H9 (cell line): ENCODE results near the gene ROBO4. TPM values are rescaled to one million over a fixed set of nuclear protein-coding genes. Genes with fewer than 3 reads are reported as not detected.

ENCODE experiments used
- DNase-seq: peaks from one replicate; pipeline ENCODE4 v3.0.0-alpha.2; 2017
- H2AFZ ChIP-seq: one replicate; pipeline ENCODE4 v1.6.1; 2013; ENCODE audit warnings: mild to moderate bottlenecking, low read length, control low read depth, moderate library complexity
- H2AK5ac ChIP-seq: 2 replicates; pipeline ENCODE4 v1.6.1; 2013; ENCODE audit warnings: low read length, control low read depth, mixed read lengths; ENCODE audit not compliant: insufficient read length
- H2BK120ac ChIP-seq: one replicate; pipeline ENCODE4 v1.6.1; 2013; ENCODE audit warnings: low read depth, mild to moderate bottlenecking, low read length, control low read depth, inconsistent platforms; ENCODE audit not compliant: poor library complexity, severe bottlenecking
- H2BK12ac ChIP-seq: 2 replicates; pipeline ENCODE4 v1.6.1; 2013; ENCODE audit warnings: low read length, control low read depth, mixed read lengths, low read depth; ENCODE audit not compliant: insufficient read length
- H2BK15ac ChIP-seq: 2 replicates; pipeline ENCODE4 v1.6.1; 2013; ENCODE audit warnings: low read depth, low read length, control low read depth
- H2BK20ac ChIP-seq: one replicate; pipeline ENCODE4 v1.6.1; 2013; ENCODE audit warnings: low read depth, mild to moderate bottlenecking, low read length, control low read depth, inconsistent platforms; ENCODE audit not compliant: poor library complexity, severe bottlenecking
- H2BK5ac ChIP-seq: 2 replicates; pipeline ENCODE4 v1.6.1; 2013; ENCODE audit warnings: low read length, control low read depth, mixed read lengths; ENCODE audit not compliant: insufficient read length
- H3K14ac ChIP-seq: 2 replicates; pipeline ENCODE4 v1.6.1; 2013; ENCODE audit warnings: low read length, control low read depth; ENCODE audit not compliant: insufficient read depth
- H3K18ac ChIP-seq: 2 replicates; pipeline ENCODE4 v1.6.1; 2013; ENCODE audit warnings: low read depth, mild to moderate bottlenecking, mixed read lengths, low read length, control low read depth; ENCODE audit not compliant: insufficient read length
- H3K23ac ChIP-seq: 2 replicates; pipeline ENCODE4 v1.6.1; 2013; ENCODE audit warnings: low read length, control low read depth, mixed read lengths, low read depth; ENCODE audit not compliant: insufficient read length
- H3K23me2 ChIP-seq: 2 replicates; pipeline ENCODE4 v1.6.1; 2013; ENCODE audit warnings: low read depth, mild to moderate bottlenecking, mixed read lengths, low read length, control low read depth; ENCODE audit not compliant: insufficient read length, poor library complexity, severe bottlenecking
- H3K27ac ChIP-seq: 2 replicates; pipeline ENCODE4 v1.5.1; 2013; ENCODE audit warnings: low read length, control low read depth, mixed read lengths, low read depth; ENCODE audit not compliant: insufficient read length
- H3K27me3 ChIP-seq: 2 replicates; pipeline ENCODE4 v1.6.1; 2013; ENCODE audit warnings: low read length, control low read depth, inconsistent platforms; ENCODE audit not compliant: insufficient read depth
- H3K4ac ChIP-seq: 2 replicates; pipeline ENCODE4 v1.6.1; 2013; ENCODE audit warnings: low read depth, mild to moderate bottlenecking, control low read depth, inconsistent platforms, low read length, moderate library complexity
- H3K4me1 ChIP-seq: 2 replicates; pipeline ENCODE4 v1.6.1; 2013; ENCODE audit warnings: low read length, control low read depth, inconsistent platforms; ENCODE audit not compliant: insufficient read depth
- H3K4me2 ChIP-seq: 2 replicates; pipeline ENCODE4 v1.6.1; 2013; ENCODE audit warnings: low read length, control low read depth, mixed read lengths; ENCODE audit not compliant: insufficient read length, insufficient read depth
- H3K56ac ChIP-seq: 2 replicates; pipeline ENCODE4 v1.6.1; 2013; ENCODE audit warnings: low read depth, mild to moderate bottlenecking, mixed read lengths, low read length, control low read depth; ENCODE audit not compliant: insufficient read length
- H3K79me1 ChIP-seq: 2 replicates; pipeline ENCODE4 v1.6.1; 2013; ENCODE audit warnings: low read depth, mild to moderate bottlenecking, moderate library complexity, low read length, control low read depth, inconsistent platforms; ENCODE audit not compliant: insufficient read depth, poor library complexity, severe bottlenecking
- H3K79me2 ChIP-seq: 2 replicates; pipeline ENCODE4 v1.6.1; 2013; ENCODE audit warnings: low read length, control low read depth, inconsistent platforms; ENCODE audit not compliant: insufficient read depth
- H3K9ac ChIP-seq: 2 replicates; pipeline ENCODE4 v1.6.1; 2013; ENCODE audit warnings: low read length, control low read depth, mixed read lengths; ENCODE audit not compliant: insufficient read length; ENCODE audit errors: extremely low read depth
- H3K9me3 ChIP-seq: one replicate; pipeline ENCODE4 v1.6.1; 2013; ENCODE audit warnings: low read depth, low read length, inconsistent platforms; ENCODE audit not compliant: control insufficient read depth
- H3T11ph ChIP-seq: one replicate; pipeline ENCODE4 v1.6.1; 2013; ENCODE audit warnings: mild to moderate bottlenecking, low read length, control low read depth, inconsistent platforms
- H4K20me1 ChIP-seq: one replicate; pipeline ENCODE4 v1.6.1; 2013; ENCODE audit not compliant: control insufficient read depth, insufficient read length, insufficient read depth
- H4K5ac ChIP-seq: 2 replicates; pipeline ENCODE4 v1.6.1; 2013; ENCODE audit warnings: low read depth, mild to moderate bottlenecking, mixed read lengths, low read length, control low read depth; ENCODE audit not compliant: insufficient read length
- H4K8ac ChIP-seq: replicated peaks from 2 replicates; pipeline ENCODE4 v1.6.1; 2013; ENCODE audit warnings: low read length, control low read depth, mixed read lengths, low read depth; ENCODE audit not compliant: insufficient read length
- H4K91ac ChIP-seq: 2 replicates; pipeline ENCODE4 v1.6.1; 2013; ENCODE audit warnings: low read depth, mild to moderate bottlenecking, moderate library complexity, mixed read lengths, low read length, control low read depth; ENCODE audit not compliant: insufficient read length
- H3K27ac Mint-ChIP-seq, 3 experiments: 2 replicates in 2 of 3; 3 replicates in 1 of 3; pipeline ENCODE4 v1.8.0; 2020 to 2021; ENCODE audit warnings: mixed read lengths in 3 of 3, mild to moderate bottlenecking in 1 of 3, moderate library complexity in 1 of 3
- H3K27me3 Mint-ChIP-seq: 2 replicates; pipeline ENCODE4 v1.8.0; 2021; ENCODE audit warnings: low read depth, mild to moderate bottlenecking, moderate library complexity, mixed read lengths
- H3K36me3 Mint-ChIP-seq, 3 experiments: 2 replicates in 2 of 3; 3 replicates in 1 of 3; pipeline ENCODE4 v1.8.0; 2020 to 2021; ENCODE audit warnings: low read depth in 3 of 3, mixed read lengths in 3 of 3; ENCODE audit not compliant: insufficient read depth in 1 of 3
- H3K4me1 Mint-ChIP-seq, 2 experiments: 2 replicates each; pipeline ENCODE4 v1.8.0; 2020; ENCODE audit warnings: mixed read lengths in 2 of 2
- H3K4me3 Mint-ChIP-seq, 2 experiments: 2 replicates in 1 of 2; 3 replicates in 1 of 2; pipeline ENCODE4 v1.8.0; 2020 to 2021; ENCODE audit warnings: mild to moderate bottlenecking in 2 of 2, mixed read lengths in 2 of 2, moderate library complexity in 1 of 2
- H3K9me3 Mint-ChIP-seq, 2 experiments: 2 replicates in 1 of 2; 3 replicates in 1 of 2; pipeline ENCODE4 v1.8.0; 2020; ENCODE audit warnings: mild to moderate bottlenecking in 2 of 2, mixed read lengths in 2 of 2, moderate library complexity in 1 of 2
- WGBS: extraction: QIAGEN DNeasy Blood & Tissue Kit; methylation state at CpG from one replicate; pipeline ENCODE4 v1.1.7; 2013; ENCODE audit warnings: missing lambda C conversion rate, low lambda C conversion rate, mixed read lengths; ENCODE audit not compliant: insufficient read length; ENCODE audit errors: extremely low coverage; 5-methylcytosine and 5-hydroxymethylcytosine counted together
- total RNA-seq: library from RNA; stranded (reverse); gene quantifications from 2 replicates; pipeline ENCODE4 v1.2.1, GENCODE V29; 2021
- TF ChIP-seq, protein P1 (sequence below): fragments of 200-600 bp; sonication (generic); conservative IDR thresholded peaks from 3 replicates; pipeline ENCODE4 v1.8.0; 2021; ENCODE audit warnings: antibody characterized with exemption, mild to moderate bottlenecking

ROBO4 gene
- total RNA-seq, 1 experiment from 2014 or later: not detected

GRCh38 chr11:124943741-124944140 is 46.1 kb upstream of the ROBO4 start:
- Histone ChIP-seq H3K14ac (no peak overlapping the region), H3K79me1 (no peaks in the 10 kb centered on the region), H3K9me3 (no peaks in the 10 kb centered on the region), H3T11ph (no peak overlapping the region), H4K91ac (no peak overlapping the region), H3K4me1 (no peaks in the 10 kb centered on the region), H2BK5ac (no peak overlapping the region), H3K79me2 (no peaks in the 10 kb centered on the region), H3K9ac (no peak overlapping the region), H3K18ac (no peak overlapping the region), H2BK120ac (no peak overlapping the region), H3K27ac (no peak overlapping the region), H2AK5ac (no peak overlapping the region), H3K4ac (no peak overlapping the region), H4K20me1 (no peaks in the 10 kb centered on the region), H3K27me3 (no peaks in the 10 kb centered on the region), H2BK20ac (no peak overlapping the region), H3K23me2 (no peaks in the 10 kb centered on the region), H2AFZ (no peak overlapping the region), H2BK15ac (no peak overlapping the region), H3K4me2 (no peak overlapping the region), H3K23ac (no peak overlapping the region), H4K5ac (no peak overlapping the region), H2BK12ac (no peak overlapping the region), H3K56ac (no peak overlapping the region), H4K8ac (no peak overlapping the region)
- no CpG with 5 or more reads among the region's 1 CpG for WGBS
- Mint-ChIP-seq H3K4me1 (peaks cover 0 to 8% of the 10 kb centered on the region in 2 experiments; a peak in 1 of 4 replicates), H3K4me3 (no peak overlapping the region), H3K36me3 (no peaks in the 10 kb centered on the region), H3K27me3 (peaks cover 31% of the 10 kb centered on the region), H3K9me3 (peaks cover 0 to 6% of the 10 kb centered on the region in 2 experiments; a peak in 2 of 5 replicates), H3K27ac (no peak overlapping the region)
- no peak for DNase-seq
- TF ChIP-seq, protein P1, sequence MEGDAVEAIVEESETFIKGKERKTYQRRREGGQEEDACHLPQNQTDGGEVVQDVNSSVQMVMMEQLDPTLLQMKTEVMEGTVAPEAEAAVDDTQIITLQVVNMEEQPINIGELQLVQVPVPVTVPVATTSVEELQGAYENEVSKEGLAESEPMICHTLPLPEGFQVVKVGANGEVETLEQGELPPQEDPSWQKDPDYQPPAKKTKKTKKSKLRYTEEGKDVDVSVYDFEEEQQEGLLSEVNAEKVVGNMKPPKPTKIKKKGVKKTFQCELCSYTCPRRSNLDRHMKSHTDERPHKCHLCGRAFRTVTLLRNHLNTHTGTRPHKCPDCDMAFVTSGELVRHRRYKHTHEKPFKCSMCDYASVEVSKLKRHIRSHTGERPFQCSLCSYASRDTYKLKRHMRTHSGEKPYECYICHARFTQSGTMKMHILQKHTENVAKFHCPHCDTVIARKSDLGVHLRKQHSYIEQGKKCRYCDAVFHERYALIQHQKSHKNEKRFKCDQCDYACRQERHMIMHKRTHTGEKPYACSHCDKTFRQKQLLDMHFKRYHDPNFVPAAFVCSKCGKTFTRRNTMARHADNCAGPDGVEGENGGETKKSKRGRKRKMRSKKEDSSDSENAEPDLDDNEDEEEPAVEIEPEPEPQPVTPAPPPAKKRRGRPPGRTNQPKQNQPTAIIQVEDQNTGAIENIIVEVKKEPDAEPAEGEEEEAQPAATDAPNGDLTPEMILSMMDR: no peak
